Measurements from ENCODE around the gene MRPL14.
A peak's percentile ranks its signal among the peaks of the same experiment; 100 is the strongest.

DNA sequence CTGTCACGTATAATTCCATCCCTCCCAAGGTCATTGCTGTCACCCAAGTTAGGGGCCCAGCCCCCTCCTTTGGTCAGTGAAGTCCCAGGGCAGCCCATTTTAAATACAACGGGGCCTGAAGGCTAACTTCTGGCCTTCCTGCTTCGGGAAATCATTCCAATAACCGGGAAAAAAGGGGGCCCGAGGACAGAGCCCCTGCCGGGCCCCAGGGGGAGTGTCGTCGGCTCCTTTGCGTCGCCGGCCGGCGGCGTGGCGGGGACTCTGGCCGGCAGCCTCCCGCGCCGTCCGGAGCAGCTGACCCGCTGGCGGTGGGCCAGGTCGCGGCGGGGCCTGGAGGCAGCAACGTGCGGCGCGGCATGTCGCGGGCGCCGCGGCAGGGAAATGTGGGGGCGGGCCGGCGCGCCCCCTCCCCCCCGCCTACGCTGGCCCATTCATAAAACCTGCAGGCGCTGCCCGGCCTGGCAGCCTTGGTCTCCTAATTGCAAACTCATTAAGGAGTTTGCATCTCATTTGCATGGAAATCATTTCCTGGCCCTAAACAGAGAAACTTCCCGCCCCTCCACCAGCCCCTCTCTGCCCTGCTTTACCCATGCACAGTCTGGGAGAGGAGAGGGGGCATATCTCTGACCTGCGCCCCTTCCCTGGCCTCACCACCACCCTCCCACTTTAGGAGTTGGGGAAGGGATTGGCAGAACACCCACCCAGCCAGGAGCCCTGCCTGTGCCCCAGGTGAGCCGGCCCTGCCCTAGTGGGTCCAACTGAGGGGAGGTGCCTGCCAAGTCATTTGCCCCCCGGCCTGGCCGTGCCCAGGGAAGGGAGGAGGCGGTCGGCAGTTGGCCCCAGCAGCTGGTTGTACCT, 50.7 kb downstream of the MRPL14 start:
- TF ChIP-seq, protein P1, sequence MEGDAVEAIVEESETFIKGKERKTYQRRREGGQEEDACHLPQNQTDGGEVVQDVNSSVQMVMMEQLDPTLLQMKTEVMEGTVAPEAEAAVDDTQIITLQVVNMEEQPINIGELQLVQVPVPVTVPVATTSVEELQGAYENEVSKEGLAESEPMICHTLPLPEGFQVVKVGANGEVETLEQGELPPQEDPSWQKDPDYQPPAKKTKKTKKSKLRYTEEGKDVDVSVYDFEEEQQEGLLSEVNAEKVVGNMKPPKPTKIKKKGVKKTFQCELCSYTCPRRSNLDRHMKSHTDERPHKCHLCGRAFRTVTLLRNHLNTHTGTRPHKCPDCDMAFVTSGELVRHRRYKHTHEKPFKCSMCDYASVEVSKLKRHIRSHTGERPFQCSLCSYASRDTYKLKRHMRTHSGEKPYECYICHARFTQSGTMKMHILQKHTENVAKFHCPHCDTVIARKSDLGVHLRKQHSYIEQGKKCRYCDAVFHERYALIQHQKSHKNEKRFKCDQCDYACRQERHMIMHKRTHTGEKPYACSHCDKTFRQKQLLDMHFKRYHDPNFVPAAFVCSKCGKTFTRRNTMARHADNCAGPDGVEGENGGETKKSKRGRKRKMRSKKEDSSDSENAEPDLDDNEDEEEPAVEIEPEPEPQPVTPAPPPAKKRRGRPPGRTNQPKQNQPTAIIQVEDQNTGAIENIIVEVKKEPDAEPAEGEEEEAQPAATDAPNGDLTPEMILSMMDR (IDR thresholded peaks at IDR 0.05) = peak; percentile 14
- TF ChIP-seq EZH2 (IDR thresholded peaks at IDR 0.05) = peak; percentile 29
- no peak for TF ChIP-seq EZH2phosphoT487 (IDR thresholded peaks at IDR 0.05)

Data from neural progenitor cell (in vitro differentiated cells).